Measurements from ENCODE around the gene SYNGAP1.

DNA sequence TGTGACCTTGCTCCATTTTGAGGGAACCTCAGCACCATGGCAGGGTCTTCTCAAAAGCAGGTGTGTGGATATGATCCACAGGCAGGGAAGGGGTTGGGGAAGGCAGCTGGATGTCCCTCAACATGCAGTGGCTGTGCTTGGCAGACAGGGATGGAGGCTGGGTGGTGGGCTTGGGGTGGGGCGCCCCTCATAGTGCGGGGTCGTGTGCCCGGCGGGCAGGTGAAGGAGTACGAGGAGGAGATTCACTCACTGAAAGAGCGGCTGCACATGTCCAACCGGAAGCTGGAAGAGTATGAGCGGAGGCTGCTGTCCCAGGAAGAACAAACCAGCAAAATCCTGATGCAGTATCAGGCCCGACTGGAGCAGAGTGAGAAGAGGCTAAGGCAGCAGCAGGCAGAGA lies 26.5 kb downstream of the SYNGAP1 start:
- TF ChIP-seq CTCF (IDR thresholded peaks at IDR 0.05 in 4 of 5, conservative IDR thresholded peaks at IDR 0.05 in 1 of 5) (no peak), POLR2A (IDR thresholded peaks at IDR 0.05) (no peak)

Data from gastrocnemius medialis (tissue), 4 donors.